Measurements from ENCODE around the gene HOXD10.
A peak's percentile ranks its signal among the peaks of the same experiment; 100 is the strongest.

Gene HOXD10

DNA sequence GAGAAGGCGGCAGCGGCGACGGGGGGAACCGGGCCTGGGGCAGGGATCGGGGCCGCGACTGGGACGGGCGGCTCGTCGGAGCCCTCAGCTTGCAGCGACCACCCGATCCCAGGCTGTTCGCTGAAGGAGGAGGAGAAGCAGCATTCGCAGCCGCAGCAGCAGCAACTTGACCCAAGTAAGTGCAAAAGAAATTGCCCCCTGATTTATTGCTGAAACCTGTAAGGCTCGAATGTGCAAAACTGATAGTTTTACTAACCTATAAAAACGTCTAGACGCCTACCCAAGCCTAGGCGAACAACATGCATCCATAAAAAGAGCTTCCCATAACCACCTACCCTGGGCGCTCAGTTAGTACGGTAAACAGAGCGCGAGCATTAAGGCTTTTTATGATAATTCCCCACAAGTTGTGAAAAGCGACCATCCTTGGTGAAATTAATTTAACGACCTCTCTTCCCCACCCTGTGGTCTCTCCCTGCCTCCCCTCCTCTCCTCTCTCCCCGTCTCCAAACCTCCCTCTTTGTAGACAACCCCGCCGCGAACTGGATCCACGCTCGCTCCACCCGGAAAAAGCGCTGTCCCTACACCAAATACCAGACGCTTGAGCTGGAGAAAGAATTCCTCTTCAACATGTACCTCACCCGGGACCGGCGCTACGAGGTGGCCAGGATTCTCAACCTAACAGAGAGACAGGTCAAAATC, 7.0 kb downstream of the HOXD10 start:
- DNase-seq (ENCODE audit: insufficient read length) (no peak), FAIRE-seq (no peak)
- TF ChIP-seq POLR2A (IDR thresholded peaks at IDR 0.05; ENCODE audit: low read depth, low read length) = no peak
- no peak for TF ChIP-seq TAF1 (IDR thresholded peaks at IDR 0.05; ENCODE audit: borderline replicate concordance, low read depth, low read length)
- TF ChIP-seq POLR2AphosphoS5 (IDR thresholded peaks at IDR 0.05; ENCODE audit: low read depth, low read length) = no peak

DNA sequence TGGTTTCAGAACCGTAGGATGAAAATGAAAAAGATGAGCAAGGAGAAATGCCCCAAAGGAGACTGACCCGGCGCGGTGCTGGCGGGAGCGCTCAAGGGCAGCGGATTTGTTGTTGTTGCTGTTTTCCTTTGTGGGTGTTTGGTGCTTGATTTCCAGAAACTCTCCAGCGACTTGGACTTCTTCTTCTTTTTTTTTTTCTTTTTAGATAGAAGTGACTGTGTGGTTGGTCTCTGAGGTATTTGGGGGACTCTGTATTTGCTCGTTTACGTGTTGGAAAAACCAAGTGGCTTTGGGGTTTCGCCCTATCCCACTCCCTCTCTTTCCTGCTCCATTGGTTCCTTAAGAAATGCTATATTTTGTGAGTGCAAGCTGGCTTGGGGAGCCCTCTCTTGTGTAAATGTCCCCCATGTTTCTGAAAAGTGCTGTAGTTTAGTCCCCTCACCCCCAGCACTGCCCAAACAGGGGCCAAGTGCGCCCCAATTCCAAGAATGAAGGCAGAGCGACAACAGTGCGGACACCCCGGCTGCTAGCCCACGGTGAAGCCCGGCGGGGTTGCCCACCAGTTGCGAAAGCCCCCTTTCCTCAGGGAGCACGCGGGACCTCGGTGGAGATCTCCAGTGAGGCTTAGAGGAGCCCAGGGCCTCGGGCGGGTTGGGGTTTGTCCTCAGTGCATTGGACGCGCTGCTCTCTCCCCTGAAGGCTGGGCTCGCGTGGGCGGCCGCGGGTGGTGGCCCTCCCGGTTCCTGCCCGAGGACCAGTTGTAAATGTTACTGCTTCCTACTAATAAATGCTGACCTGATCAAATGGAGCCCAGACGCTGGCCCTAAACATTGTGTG, 7.8 kb downstream of the HOXD10 start:
- no peak for FAIRE-seq
- TF ChIP-seq POLR2AphosphoS5 (IDR thresholded peaks at IDR 0.05; ENCODE audit: low read depth, low read length) = no peak
- no peak for TF ChIP-seq POLR2A (IDR thresholded peaks at IDR 0.05; ENCODE audit: low read depth, low read length)
- DNase-seq (ENCODE audit: insufficient read length) = no peak

- DNase-seq (ENCODE audit: insufficient read length) (no peak), FAIRE-seq (no peak)
- TF ChIP-seq TAF1 (IDR thresholded peaks at IDR 0.05; ENCODE audit: borderline replicate concordance, low read depth, low read length) (no peak), POLR2AphosphoS5 (IDR thresholded peaks at IDR 0.05; ENCODE audit: low read depth, low read length) (no peak), POLR2A (IDR thresholded peaks at IDR 0.05; ENCODE audit: low read depth, low read length) (no peak)
Measured at GRCh38 chr2:176124947-176125771, 8.6 kb downstream of the HOXD10 start.

GRCh38 chr2:176125772-176126054, 9.1 kb downstream of the HOXD10 start:
- TF ChIP-seq POLR2A (IDR thresholded peaks at IDR 0.05; ENCODE audit: low read depth, low read length) (no peak), TAF1 (IDR thresholded peaks at IDR 0.05; ENCODE audit: borderline replicate concordance, low read depth, low read length) (no peak), POLR2AphosphoS5 (IDR thresholded peaks at IDR 0.05; ENCODE audit: low read depth, low read length) (no peak)
- DNase-seq (ENCODE audit: insufficient read length) = no peak
- FAIRE-seq = no peak

DNA sequence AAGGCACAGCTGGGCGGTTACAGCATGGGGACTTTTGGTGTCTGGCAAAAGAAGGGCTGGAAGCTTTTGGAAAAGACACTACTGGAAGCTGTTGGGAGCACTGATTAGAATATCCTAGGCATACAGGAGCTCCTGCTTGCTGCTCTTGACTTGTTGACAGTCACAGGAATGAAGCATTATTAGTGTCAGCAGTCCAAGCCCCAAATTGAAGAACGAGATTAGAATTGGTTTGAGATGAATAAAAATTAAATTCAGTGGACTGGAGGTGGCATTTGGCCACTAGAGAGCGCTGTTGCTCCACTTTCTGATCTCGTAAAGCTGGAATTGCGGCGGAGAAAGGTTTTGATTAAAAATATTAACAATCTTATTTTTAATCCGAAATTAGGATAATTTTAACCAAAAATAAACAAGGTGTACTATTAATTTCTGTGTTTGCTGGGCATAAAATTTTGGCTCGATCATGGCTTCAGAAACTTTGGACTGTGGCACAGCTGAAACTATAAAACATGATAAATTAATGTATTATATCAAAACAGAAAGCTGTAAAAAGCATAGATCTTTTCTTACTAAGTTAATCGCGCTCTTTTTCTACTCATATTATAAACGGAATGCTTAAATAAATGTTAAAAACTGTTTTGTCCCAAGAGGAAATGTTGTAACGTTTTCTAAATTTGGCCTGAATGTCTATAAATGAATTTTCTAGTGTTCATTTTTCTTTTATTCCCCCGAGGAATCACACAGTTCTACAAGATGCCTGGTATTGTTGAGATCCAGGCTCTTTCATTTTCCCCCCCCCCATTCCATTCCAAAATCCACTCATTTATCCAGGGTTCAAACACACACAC, 10.6 kb downstream of the HOXD10 start:
- FAIRE-seq (peak; percentile 64), DNase-seq (ENCODE audit: insufficient read length) (no peak)
- TF ChIP-seq POLR2A (IDR thresholded peaks at IDR 0.05; ENCODE audit: low read depth, low read length) = no peak
- TF ChIP-seq TAF1 (IDR thresholded peaks at IDR 0.05; ENCODE audit: borderline replicate concordance, low read depth, low read length) = no peak
- no peak for TF ChIP-seq POLR2AphosphoS5 (IDR thresholded peaks at IDR 0.05; ENCODE audit: low read depth, low read length)

- TF ChIP-seq TAF1 (IDR thresholded peaks at IDR 0.05; ENCODE audit: borderline replicate concordance, low read depth, low read length) (no peak), POLR2A (IDR thresholded peaks at IDR 0.05; ENCODE audit: low read depth, low read length) (no peak), POLR2AphosphoS5 (IDR thresholded peaks at IDR 0.05; ENCODE audit: low read depth, low read length) (no peak)
- DNase-seq (ENCODE audit: insufficient read length) (no peak), FAIRE-seq (no peak)
Measured at GRCh38 chr2:176127774-176128072, 11.1 kb downstream of the HOXD10 start.

DNA sequence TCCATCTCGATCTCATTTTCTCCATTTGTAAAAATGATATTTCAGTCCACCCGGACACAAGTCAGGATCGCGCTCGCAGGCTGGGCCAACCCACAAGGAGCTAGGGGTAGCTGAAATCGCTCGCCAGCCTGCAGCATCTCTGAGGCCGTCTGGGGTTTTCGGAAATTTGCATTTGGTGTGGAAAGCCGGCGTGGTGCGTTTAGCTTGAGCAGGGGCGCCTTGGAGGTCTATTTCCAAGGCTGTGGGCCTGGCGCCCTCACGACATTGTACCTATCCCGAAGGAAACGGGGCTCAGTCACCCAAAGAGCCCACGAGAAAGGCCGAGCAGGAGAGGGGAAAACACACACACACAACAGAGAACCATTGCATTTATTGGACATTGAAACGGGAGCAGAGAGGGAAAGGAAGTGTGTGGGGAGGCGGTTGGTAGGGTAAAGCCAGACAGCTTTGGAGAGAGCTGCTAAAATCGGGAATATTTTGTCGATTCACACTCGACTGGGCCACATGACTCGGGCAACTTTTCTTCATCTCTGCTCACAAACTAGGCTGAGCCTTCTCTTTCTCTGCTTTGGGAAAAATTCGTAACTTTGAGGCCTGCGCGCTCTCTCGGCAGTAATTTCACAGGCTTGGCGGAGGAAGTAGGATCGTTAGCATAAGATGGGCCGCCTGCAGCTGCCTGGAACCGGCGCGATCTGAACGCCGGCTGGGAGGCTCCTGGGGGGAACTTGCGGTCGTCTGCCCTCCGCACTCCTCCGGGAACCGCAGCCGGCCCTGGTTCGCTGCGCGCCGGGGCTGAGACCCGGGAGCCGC, 11.8 kb downstream of the HOXD10 start:
- DNase-seq (ENCODE audit: insufficient read length) (no peak), FAIRE-seq (no peak)
- no peak for TF ChIP-seq TAF1 (IDR thresholded peaks at IDR 0.05; ENCODE audit: borderline replicate concordance, low read depth, low read length)
- no peak for TF ChIP-seq POLR2A (IDR thresholded peaks at IDR 0.05; ENCODE audit: low read depth, low read length)
- TF ChIP-seq POLR2AphosphoS5 (IDR thresholded peaks at IDR 0.05; ENCODE audit: low read depth, low read length) = no peak

DNA sequence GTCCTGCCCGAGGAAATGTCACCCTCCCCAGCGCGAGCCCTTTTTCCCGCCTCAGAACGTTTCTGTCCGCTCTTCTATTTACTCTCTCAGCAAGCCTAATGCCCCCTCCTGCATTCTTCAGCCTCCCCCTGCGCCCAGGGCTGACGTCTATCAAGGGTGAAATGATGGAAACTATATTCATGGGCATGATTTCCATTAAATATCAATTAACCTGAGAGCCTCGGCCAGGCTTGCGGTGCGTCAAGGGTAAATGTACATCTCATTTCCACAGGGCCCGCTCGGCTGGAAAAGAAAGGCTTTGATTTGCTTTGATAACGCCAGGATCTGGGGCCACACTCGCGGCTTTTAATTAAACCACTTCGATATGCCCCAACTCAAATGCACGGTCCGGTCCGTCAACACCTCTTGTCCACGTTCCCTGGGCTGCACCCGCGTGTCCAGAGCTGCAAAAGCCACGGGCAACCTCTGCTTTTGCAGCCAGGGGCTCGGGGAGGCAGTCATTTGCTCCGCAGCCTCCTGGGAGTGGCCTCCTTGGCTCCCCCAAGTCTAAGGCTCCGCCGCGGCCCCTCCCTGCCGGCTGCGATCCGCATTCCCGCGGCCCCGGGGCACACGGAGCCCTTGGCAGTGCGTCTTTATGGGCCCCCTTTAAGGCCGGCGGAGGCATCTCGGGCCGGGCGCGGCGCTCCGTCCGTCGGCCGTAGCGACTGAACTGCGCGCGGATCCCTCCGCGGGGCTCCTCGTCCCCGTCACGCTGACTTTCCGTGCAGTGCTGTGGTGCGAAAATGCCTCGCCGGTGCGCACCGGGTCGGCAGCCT, 12.6 kb downstream of the HOXD10 start, which contains the start of gene HOXD8:
Gene HOXD8, plus strand, starts transcription at position 724 of the 815 bp plus-strand sequence. CDS start 662 bp downstream, outside the sequence.
- TF ChIP-seq POLR2AphosphoS5 (IDR thresholded peaks at IDR 0.05; ENCODE audit: low read depth, low read length) (no peak), POLR2A (IDR thresholded peaks at IDR 0.05; ENCODE audit: low read depth, low read length) (no peak), TAF1 (IDR thresholded peaks at IDR 0.05; ENCODE audit: borderline replicate concordance, low read depth, low read length) (no peak)
- no peak for DNase-seq (ENCODE audit: insufficient read length)
- no peak for FAIRE-seq

- TF ChIP-seq POLR2AphosphoS5 (IDR thresholded peaks at IDR 0.05; ENCODE audit: low read depth, low read length) = no peak
- no peak for FAIRE-seq
Measured at GRCh38 chr2:176129813-176130146, 13.2 kb downstream of the HOXD10 start.

More at GRCh38 chr2:176129813-176130146, 13.2 kb downstream of the HOXD10 start:
- no peak for DNase-seq (ENCODE audit: insufficient read length)

Data from GM12892 (cell line).